GM21528 (cell line): ENCODE results near the gene ZNF718.
"Not testable (repeated sequence)": the region's sequence is repeated elsewhere in the genome, so short reads cannot be mapped to it uniquely, and the experiment has no call there.

ENCODE experiments used
- ATAC-seq: cut with Tn5 transposase; IDR thresholded peaks from one replicate; pipeline ENCODE4 v1.9.1; 2021; ENCODE audit warnings: mild to moderate bottlenecking, moderate library complexity; ENCODE audit not compliant: unreplicated experiment, low FRiP score

ZNF718 gene

DNA sequence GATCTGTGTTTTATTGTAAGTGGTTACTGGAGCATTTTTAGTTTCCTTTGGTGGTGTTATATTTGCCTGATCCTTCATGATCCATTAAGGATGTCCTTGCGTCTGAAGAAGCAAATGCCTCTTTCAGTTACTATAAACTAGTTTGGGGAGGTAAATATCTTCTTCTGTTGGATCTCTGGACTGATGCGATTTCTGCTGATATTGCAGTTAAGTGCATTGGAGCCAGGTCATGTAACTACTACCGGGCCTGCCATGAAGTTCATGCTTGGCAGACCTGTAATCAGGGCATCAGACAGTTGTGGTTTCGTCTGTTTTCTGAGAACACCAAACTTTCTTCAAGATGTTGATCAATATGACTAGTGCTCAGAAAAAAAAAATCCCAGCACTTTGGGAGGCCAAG, 22.9 kb downstream of the ZNF718 start:
- ATAC-seq = no peak

DNA sequence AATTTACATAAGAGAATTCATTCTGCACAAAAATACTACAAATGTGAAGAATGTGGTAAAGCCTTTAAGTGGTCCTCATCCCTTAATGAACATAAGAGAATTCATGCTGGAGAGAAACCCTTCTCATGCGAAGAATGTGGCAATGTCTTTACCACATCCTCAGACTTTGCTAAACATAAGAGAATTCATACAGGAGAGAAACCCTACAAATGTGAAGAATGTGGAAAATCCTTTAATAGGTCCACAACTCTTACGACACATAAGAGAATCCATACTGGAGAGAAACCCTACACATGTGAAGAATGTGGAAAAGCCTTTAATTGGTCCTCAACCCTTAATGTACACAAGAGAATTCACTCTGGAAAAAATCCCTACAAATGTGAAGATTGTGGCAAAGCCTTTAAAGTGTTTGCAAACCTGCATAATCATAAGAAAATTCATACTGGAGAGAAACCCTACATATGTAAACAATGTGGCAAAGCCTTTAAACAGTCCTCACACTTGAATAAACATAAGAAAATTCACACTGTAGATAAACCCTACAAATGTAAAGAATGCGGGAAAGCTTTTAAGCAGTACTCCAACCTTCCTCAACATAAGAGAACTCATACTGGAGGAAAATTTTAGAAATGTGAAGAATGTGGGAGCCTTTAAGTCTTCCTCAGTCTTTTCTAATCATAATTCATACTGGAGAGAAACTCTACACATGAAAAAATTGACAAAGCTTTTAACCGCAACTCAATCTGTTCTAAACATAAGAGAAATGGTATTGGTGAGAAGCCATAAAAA, 37.4 kb downstream of the ZNF718 start:
- ATAC-seq = no peak

DNA sequence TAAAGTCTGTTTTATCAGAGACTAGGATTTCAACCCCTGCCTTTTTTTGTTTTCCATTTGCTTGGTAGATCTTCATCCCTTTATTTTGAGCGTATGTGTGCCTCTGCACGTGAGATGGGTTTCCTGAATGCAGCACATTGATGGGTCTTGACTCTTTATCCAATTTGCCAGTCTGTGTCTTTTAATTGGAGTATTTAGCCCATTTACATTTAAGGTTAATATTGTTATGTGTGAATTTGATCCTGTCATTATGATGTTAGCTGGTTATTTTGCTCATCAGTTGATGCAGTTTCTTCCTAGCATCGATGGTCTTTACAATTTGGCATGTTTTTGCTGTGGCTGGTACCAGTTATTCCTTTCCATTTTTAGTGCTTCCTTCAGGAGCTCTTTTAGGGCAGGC, 45.3 kb downstream of the ZNF718 start:
- ATAC-seq = not testable (repeated sequence)

DNA sequence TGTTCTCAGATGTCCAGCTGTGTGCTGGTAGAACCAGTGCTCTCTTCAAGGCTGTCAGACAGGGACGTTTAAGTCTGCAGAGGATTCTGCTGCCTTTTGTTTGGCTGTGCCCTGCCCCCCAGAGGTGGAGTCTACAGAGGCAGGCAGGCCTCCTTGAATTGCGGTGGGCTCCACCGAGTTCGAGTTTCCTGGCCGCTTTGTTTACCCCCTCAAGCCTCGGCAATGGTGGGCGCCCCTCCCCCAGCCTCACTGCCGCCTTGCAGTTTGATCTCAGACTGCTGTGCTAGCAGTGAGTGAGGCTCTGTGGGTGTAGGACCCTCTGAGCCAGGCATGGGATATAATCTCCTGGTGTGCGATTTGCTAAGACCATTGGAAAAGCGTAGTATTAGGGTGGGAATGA, 47.0 kb downstream of the ZNF718 start:
- not testable (repeated sequence) for ATAC-seq

DNA sequence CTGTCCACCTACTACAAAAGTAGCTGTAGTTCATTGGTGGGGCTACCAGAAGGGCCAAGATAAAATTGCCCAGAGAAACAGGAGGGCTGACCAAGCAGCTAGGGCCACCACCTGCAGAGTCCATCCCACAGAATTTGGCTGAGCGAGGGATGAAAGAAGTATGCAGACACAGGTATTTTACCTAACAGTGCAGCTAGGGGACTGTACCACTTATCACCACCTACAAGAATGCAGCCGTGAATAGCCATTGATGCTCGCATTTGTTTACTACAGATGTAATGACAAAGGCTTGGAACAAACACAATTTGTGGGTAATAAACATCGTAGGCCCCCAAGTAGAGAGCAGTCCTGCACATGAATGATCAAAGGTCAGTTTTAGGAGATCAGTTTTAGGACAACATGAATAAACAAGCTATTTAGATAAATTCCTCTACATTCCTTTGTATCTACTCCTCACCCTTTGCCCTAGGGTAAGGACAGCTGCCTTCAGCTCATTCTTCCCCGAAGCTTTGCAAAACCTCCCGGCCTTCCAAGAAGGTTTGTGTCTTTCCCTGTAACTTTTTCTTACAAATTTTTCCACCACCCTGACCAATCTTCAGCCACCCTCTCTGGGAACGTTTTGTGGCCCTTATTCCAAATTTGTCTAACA, 49.5 kb downstream of the ZNF718 start:
- no peak for ATAC-seq

DNA sequence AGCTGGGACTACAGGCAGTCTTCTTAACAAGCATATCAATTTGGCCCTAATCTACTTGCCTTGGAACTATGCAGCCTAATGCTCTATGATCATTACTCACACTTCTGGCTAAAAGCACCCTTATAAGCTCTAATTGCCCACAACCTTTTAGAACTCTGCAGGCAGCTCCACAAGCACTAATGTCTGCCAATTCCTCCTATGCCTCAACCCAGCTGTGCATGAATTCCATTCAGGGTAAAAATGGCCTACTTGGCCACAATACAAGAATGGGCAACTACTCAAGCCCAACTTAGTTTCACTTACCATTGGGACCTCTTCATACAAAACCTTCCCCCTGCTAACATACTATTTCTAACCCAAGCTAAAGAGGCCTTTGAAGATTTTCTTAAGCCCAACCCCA, 51.7 kb downstream of the ZNF718 start:
- no peak for ATAC-seq

DNA sequence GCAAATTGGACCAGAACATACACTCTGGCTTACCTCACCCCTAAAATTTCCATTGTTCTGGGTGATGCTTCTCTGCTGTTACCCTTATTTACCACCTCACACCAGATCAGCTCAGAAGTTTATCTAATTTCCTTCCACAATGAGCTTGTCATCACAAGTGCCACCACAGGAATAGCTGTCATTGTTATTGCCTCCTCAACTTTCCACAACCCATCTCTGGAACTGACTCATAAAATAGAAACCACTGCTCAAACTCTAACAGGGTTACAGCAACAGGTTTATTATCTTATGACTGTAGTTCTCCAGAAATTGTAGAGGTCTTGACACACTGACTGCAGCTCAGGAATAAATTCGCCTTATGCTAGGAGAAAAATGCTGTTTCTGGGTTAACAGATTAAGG, 52.7 kb downstream of the ZNF718 start:
- ATAC-seq = no peak

DNA sequence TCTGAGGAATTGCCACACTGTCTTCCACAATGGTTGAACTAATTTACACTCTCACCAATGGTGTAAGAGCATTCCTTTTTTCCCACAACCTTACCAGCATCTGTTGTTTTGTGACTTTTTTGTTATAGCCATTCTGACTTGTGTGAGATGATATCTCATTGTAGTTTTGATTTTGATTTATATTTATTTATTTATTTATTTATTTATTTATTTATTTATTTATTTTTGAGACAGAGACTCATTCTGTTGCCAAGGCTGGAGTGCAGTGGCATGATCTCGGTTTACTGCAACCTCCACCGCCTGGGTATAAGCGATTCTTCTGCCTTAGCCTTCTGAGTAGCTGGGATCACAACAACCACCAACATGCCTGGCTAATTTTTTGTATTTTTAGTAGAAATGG, 57.9 kb downstream of the ZNF718 start:
- not testable (repeated sequence) for ATAC-seq

DNA sequence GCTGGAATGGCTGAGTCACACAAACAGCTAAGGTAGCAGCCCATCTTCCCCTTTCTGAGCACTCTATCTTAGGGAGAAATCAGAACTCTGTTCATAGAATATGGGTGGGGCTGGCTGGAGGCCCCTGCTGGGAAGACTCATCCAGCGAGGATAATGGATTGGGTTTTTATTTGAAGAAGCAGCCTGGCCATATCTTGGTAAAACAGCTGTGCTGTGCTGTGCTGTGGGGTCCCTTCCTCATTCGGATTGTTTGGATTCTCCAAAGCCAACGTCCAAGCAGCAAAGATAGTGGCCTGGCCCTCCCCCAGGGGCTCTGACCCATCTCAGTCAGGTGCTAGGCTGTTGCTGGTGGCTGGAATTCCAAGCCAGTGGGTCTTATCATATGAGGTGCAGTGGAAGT, 63.8 kb downstream of the ZNF718 start:
- no peak for ATAC-seq

DNA sequence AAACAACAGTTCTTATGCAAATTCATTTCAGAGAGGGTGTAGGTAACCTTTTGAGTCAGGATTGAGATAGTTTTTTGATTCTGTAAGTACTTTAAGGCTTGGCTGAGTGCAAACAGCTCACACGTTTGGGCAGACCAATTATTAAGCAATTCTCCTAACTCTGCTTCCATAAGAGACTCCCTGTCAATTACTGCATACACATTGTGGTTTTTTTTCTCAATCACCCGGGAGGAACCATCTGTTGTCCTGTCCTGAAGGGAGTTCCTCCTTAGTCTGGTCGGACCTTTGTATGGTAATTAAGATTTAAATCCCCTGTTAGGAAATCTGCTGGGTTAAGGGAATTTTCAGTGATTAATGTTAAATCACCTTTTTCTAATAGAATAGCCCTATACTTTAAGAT, 70.9 kb downstream of the ZNF718 start:
- not testable (repeated sequence) for ATAC-seq

DNA sequence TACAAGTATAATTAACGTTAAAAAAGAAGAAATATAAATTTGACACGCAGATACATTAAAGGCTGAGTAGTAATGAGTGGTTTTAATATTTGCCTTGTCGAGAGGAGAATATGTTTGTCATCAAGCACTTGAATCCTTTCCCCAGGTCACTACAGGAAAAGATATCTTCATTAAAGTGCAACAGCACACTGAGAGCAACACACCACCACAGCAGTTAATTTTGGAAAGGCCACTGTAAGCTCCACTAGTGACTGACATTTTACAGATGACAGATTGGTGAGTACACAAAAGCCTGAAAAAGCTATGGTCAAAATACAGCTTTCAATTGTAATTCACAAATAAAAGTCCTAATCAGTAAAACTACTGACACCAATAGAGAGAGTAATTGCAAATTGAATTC, 76.6 kb downstream of the ZNF718 start:
- no peak for ATAC-seq

DNA sequence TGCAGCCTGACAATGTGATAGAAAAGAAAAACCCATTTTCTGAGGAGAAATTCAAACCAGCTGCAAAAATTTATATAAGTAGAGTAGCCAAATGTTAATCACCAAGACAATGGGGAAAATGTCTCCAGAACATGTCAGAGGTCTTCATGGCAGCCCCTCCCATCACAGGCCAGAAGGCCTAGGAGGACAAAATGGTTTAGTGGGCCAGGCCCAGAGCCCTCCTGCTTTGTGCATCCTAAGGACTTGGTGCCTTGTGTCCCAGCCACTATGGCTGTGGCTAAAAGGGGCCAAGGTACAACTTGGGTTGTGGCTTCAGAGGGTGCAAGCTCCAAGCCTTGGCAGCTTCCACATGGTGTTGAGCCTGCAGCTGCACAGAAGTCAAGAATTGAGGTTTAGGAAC, 78.5 kb downstream of the ZNF718 start:
- ATAC-seq = not testable (repeated sequence)

DNA sequence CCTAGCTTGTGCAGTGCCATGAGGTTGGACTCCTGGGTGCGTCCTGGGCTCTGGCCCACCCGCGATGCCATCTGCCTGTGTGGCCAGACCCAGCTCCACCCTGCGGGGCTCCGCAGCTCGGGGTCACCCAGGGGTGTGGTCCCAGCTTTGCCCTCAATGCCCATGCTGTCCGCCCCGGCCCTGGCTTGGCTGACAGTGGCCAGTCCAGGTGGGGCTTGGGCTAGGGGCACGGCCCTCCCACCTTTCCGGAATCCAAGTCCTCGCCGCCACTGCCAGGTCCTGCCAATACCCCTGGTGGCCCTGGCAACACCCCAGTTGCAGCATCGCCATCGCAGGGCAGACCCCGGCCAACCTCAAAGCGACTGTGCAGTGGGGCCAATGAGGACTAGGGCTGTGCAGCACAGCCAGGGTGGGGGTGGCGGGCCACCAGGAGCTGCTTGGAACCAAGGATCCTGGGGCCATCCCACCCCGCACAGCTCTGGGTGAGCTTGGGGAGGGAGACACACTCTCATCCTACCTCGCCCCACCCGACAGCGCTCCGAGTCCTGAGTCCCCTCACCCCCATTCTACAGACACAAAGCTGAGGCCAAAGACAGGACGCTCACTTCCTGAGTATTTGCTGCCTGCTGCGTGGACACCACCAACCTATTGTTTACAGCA, 80.9 kb downstream of the ZNF718 start:
- ATAC-seq = no peak

DNA sequence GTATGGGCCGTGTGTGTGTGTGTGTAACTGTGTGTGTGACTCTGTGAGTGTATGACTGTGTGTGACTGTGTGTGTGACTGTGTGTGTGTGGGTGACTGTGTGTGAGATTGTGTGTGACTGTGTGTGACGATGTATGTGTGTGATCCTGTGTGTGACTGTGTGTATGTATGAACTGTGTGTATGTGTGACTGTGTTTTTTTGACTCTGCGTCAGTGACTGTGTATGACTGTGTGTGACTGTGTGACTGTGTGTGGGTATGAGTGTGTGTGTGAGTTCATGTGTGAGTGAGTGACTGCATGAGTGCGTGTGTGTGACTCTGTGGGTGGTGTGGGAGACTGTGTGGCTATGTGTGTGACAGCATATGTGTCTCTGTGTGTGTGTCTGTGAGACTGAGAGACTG, 81.8 kb downstream of the ZNF718 start:
- ATAC-seq = no peak

DNA sequence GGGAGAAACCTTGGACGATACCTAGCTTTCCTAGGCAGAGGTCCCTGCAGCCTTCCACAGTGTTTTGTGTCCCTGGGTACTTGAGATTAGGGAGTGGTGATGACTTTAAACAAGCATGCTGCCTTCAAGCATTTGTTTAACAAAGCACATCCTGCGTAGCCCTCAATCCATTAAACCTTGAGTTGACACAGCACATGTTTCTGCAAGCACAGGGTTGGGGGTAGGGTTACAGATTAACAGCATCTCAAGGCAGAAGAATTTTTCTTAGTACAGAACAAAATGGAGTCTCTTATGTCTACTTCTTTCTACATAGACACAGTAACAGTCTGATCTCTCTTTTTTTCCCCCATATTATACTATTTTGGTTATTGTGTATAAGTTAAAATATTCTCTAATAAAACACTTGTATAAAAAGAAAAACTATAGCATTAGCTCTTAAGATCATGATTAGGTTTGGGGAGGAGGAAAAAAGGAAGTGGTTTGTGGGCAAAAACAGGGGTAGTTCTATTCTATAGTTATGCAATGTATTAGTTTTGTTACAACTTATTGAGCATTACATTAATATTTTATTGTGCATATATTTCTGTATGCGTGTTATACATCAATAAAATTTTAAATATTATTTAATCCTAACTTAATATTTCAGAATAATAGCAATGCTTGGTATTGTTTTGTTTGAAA, 84.3 kb downstream of the ZNF718 start:
- ATAC-seq = not testable (repeated sequence)

DNA sequence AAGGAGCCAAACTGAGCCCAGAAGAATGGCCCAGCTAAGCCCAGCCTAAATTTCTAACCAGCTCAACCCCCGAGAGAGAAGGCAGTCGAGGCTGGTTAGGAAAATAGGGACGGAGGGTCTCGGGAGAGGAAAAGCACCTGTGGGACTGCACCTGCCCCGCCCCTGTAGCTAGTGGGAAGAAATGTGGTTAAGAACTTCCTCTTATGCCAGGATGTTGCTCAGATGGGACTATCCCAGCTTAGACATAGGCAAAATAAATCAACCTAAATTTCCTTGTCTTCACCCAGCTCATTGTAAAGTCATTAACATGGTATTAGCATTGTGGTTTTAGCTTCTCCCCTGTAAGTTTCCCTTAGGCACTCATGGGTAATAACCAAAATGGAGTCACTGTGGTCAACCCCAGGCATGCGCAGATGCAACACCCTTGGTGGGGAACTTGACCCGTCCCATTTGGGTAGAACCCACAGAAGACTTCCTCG, 86.8 kb downstream of the ZNF718 start:
- no peak for ATAC-seq

DNA sequence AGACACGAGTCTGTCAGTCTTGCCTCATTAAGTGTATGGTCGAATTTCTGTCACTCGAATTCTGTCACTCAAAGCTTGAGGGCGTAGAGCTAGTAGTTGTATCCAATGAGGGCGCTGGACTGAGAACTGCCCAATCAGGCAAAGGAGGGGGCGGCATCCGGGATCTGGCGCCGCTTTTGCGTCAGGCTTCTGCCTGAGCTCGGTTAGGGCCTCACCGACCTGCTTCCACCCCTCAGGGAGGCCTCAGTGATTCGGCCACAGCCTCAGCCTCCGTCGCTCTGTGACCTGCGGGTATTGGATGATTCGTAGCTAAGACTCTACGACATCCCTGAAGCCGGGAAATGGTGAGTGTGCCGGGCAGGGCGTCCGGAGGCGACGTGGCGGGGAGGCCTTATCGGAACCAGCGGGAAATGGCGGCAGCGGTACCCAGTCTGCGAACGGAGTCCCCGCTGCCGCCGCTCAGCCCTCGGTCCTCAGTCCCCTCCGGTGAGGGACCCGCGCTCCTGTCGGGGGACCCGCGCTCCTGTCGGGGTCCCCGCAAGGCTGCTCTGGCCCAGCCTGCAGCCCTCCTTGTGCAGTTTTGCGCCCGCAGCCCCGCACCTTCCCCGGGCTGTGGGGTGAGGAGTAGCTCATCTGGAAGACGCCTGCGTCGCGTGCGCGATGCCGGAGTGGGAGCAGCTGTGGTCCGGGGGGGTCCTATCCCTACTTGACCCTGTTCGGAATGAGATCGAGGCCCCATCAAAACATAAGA, 88.3 kb downstream of the ZNF718 start:
- no peak for ATAC-seq

DNA sequence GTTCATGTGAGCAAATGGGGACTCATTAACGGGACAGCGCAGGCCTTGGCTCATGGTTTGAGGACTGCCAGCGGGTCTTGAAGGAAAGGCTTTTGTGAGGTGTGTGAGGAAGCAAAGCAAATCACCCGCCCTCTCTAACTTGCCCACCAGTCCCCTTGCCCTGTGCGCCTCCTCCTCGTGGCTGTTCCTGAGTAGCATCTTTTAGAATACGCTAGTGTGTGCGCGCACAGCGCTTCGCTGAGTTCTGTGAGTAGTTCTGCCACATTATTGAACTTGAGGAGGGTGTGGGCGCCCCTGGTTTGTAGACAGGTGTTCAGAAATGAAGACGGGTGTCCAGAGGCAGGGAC, 88.9 kb downstream of the ZNF718 start:
- not testable (repeated sequence) for ATAC-seq
